B cell (primary cell): ENCODE measurements around the gene ERCC4. TPM values are rescaled to one million over a fixed set of nuclear protein-coding genes. Genes with fewer than 3 reads are reported as not detected.

Experiments
- ATAC-seq: fragments of 200-7000 bp; cut with Tn5 transposase; one replicate; pipeline ENCODE4 v1.10.0; 2021; ENCODE audit warnings: low read depth, mild to moderate bottlenecking, moderate number of reproducible peaks, moderate library complexity
- CTCF ChIA-PET: fragments of 350-600 bp; sonication (Branson Sonifier 250); formaldehyde crosslinking; loops from one replicate; lab custom pipeline; 2021; ENCODE audit warnings: antibody characterized with exemption, inconsistent platforms; lab: Charles Lee
- POLR2A ChIA-PET: fragments of 350-600 bp; sonication (Branson Sonifier 250); formaldehyde crosslinking; loops from one replicate; lab custom pipeline; 2021; ENCODE audit warnings: antibody characterized with exemption; lab: Charles Lee
- DNase-seq: peaks from one replicate; pipeline ENCODE4 v3.0.0; 2013
- H2AFZ ChIP-seq: 2 replicates; pipeline ENCODE4 v1.6.1; 2012; ENCODE audit warnings: mild to moderate bottlenecking, low read depth, low read length; ENCODE audit not compliant: insufficient read depth, poor library complexity, severe bottlenecking
- H3K27ac ChIP-seq, 2 donors: 1 replicate in 1 of 2; 2 replicates in 1 of 2; pipeline ENCODE4 v1.5.1; 2012 to 2013; ENCODE audit warnings: low read length in 2 of 2, mild to moderate bottlenecking in 2 of 2, moderate library complexity in 1 of 2
- H3K27me3 ChIP-seq, 4 experiments: fragments of 200-600 bp in 1 of 4; sonication (generic) in 1 of 4; replicated peaks in 1 of 4; 1 replicate in 2 of 4; 2 replicates in 2 of 4; pipeline versions ENCODE4 v1.6.1 to v1.7.0; 2013 to 2016; ENCODE audit warnings: low read length in 3 of 4, mild to moderate bottlenecking in 2 of 4, mixed read lengths in 1 of 4, moderate library complexity in 1 of 4; ENCODE audit not compliant: insufficient read depth in 4 of 4, control insufficient read depth in 3 of 4; ENCODE audit errors: control extremely low read depth in 1 of 4
- H3K36me3 ChIP-seq, 2 experiments: replicated peaks in 1 of 2; 1 replicate in 1 of 2; 2 replicates in 1 of 2; pipeline versions ENCODE4 v1.6.1 to v1.7.1; 2013; ENCODE audit warnings: low read length in 1 of 2; ENCODE audit not compliant: insufficient read depth in 2 of 2, control insufficient read depth in 1 of 2; ENCODE audit errors: control extremely low read depth in 1 of 2, extremely low read depth in 1 of 2
- H3K4me1 ChIP-seq, 2 donors: fragments of 200-600 bp in 1 of 2; sonication (generic) in 1 of 2; 1 replicate in 1 of 2; 2 replicates in 1 of 2; pipeline versions ENCODE4 v1.5.1 to v1.6.1; 2013 to 2017; ENCODE audit warnings: low read length in 2 of 2; ENCODE audit not compliant: control insufficient read depth in 2 of 2, insufficient read depth in 2 of 2
- H3K4me2 ChIP-seq: replicated peaks from 2 replicates; pipeline ENCODE3; 2012; ENCODE audit warnings: mild to moderate bottlenecking, low read depth, low read length; ENCODE audit not compliant: poor library complexity, severe bottlenecking
- H3K4me3 ChIP-seq, 5 experiments: fragments of 200-600 bp in 1 of 5; sonication (generic) in 1 of 5; 1 replicate in 3 of 5; 2 replicates in 2 of 5; pipeline versions ENCODE4 v1.5.1 to v1.7.0; 2011 to 2016; ENCODE audit warnings: low read length in 4 of 5, mild to moderate bottlenecking in 4 of 5, low read depth in 2 of 5, control low read depth in 1 of 5, moderate library complexity in 1 of 5; ENCODE audit not compliant: insufficient read depth in 1 of 5; ENCODE audit errors: control extremely low read depth in 1 of 5, extremely low read depth in 1 of 5
- H3K79me2 ChIP-seq: fragments of 200-600 bp; sonication (generic); one replicate; pipeline ENCODE4 v1.6.0; 2016; ENCODE audit warnings: low read length; ENCODE audit not compliant: control insufficient read depth, insufficient read depth
- H3K9ac ChIP-seq: fragments of 200-600 bp; sonication (generic); 2 replicates; pipeline ENCODE4 v1.6.1; 2017; ENCODE audit warnings: mild to moderate bottlenecking, low read length, moderate library complexity
- H3K9me3 ChIP-seq, 3 donors: one replicate each; pipeline versions ENCODE4 v1.6.1 to v1.7.1; 2013; ENCODE audit warnings: low read length in 2 of 3; ENCODE audit not compliant: control insufficient read depth in 2 of 3, insufficient read depth in 1 of 3; ENCODE audit errors: control extremely low read depth in 1 of 3
- H4K20me1 ChIP-seq: 2 replicates; pipeline ENCODE4 v1.6.0; 2012; ENCODE audit warnings: mild to moderate bottlenecking, low read length; ENCODE audit not compliant: insufficient read depth, control insufficient read depth, poor library complexity, severe bottlenecking
- H3K27ac Mint-ChIP-seq: one replicate; pipeline ENCODE4 v1.8.0; 2021; ENCODE audit warnings: mixed read lengths
- H3K27me3 Mint-ChIP-seq: one replicate; pipeline ENCODE4 v1.8.0; 2021; ENCODE audit warnings: mixed read lengths
- H3K4me1 Mint-ChIP-seq: one replicate; pipeline ENCODE4 v1.8.0; 2021; ENCODE audit warnings: mixed read lengths
- H3K4me3 Mint-ChIP-seq: one replicate; pipeline ENCODE4 v1.8.0; 2021; ENCODE audit warnings: mixed read lengths
- H3K9me3 Mint-ChIP-seq: one replicate; pipeline ENCODE4 v1.8.0; 2022; ENCODE audit warnings: mixed read lengths; ENCODE audit not compliant: insufficient read depth
- EZH2 ChIP-seq: IDR thresholded peaks from 2 replicates; pipeline ENCODE4 v1.6.1; 2012; ENCODE audit warnings: borderline replicate concordance, low read depth, mild to moderate bottlenecking, moderate library complexity, low read length; ENCODE audit not compliant: insufficient read depth, poor library complexity, severe bottlenecking
- WGBS: methylation state at CpG from one replicate; pipeline ENCODE4 v1.1.5; 2013; ENCODE audit warnings: missing lambda C conversion rate; ENCODE audit not compliant: insufficient coverage; 5-methylcytosine and 5-hydroxymethylcytosine counted together
- intact Hi-C: fragments of 100-400 bp; cut with micrococcal nuclease; formaldehyde crosslinking; loops from one replicate; pipeline ENCODE4 v1.10.0; 2022
- polyA plus RNA-seq: library from polyadenylated mRNA; depleted of rRNA; stranded (reverse); fragments of >200 nt; gene quantifications from 2 replicates; pipeline ENCODE4 v1.2.3, GENCODE V29; 2012
- total RNA-seq, 2 donors: library from RNA; stranded (reverse); fragments of 120-200 nt in 1 of 2; gene quantifications; 1 replicate in 1 of 2; 2 replicates in 1 of 2; pipeline versions ENCODE4 v1.2.3 to v1.2.4, GENCODE V29; 2013 to 2022
- TF ChIP-seq, protein P1 (sequence below): fragments of 200-600 bp; IDR thresholded peaks from one replicate; pipeline ENCODE4 v1.8.0; 2022; ENCODE audit warnings: antibody characterized with exemption, mild to moderate bottlenecking

ERCC4 gene
- total and polyA plus RNA-seq, 2 donors (not counting 1 experiment from before 2014, with no cell fraction given) = 1.0 to 11.9 TPM

DNA sequence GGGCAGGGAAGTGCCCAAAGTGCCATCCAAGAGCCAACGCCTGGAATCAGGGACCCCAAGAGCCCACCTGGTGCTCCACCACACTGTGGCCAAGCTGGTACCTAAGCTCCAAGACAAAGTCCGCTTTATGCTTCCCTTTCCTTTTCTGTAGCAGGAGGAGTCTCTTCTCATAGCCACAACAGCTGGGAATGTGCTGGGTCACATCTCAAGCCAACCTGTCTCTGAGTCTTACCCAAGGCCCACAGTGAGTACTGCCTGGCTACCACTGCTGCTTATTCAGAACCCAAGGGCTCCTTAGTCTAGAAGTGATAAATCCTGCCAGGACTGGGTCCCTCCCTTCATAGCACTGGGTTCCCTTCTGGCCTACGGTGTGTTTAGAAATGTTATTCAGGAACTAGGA, 49.8 kb downstream of the ERCC4 start:
- H3K27me3 ChIP-seq = peaks cover 0 to 3% (median 0%) of the 10 kb centered on the region in 4 experiments
- H3K4me1 Mint-ChIP-seq = no peaks in the 10 kb centered on the region
- ChIA-PET CTCF (interaction anchor here (0.9 to 1.6 kb wide), 3 partner anchors 8 to 260 kb away, joined by 3 to 4 read pairs (median 3); no protein-coding TSS in a partner anchor), POLR2A (no interaction called here)
- no peaks in the 10 kb centered on the region for H3K9me3 ChIP-seq
- DNase-seq (no peak), ATAC-seq (no peak)
- no peak overlapping the region for H3K9ac ChIP-seq
- peaks cover 3% of the 10 kb centered on the region for H3K9me3 Mint-ChIP-seq
- no peak overlapping the region for H3K27ac ChIP-seq
- intact Hi-C loops = no loop called here
- peaks cover 15% of the 10 kb centered on the region for H3K27me3 Mint-ChIP-seq
- no peaks in the 10 kb centered on the region for H3K36me3 ChIP-seq
- TF ChIP-seq, protein P1, sequence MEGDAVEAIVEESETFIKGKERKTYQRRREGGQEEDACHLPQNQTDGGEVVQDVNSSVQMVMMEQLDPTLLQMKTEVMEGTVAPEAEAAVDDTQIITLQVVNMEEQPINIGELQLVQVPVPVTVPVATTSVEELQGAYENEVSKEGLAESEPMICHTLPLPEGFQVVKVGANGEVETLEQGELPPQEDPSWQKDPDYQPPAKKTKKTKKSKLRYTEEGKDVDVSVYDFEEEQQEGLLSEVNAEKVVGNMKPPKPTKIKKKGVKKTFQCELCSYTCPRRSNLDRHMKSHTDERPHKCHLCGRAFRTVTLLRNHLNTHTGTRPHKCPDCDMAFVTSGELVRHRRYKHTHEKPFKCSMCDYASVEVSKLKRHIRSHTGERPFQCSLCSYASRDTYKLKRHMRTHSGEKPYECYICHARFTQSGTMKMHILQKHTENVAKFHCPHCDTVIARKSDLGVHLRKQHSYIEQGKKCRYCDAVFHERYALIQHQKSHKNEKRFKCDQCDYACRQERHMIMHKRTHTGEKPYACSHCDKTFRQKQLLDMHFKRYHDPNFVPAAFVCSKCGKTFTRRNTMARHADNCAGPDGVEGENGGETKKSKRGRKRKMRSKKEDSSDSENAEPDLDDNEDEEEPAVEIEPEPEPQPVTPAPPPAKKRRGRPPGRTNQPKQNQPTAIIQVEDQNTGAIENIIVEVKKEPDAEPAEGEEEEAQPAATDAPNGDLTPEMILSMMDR = no peak
- TF ChIP-seq EZH2 = no peak
- WGBS = 90% methylated on average over 3 of the region's 3 CpGs
- no peaks in the 10 kb centered on the region for H3K4me1 ChIP-seq
- H3K79me2 ChIP-seq = no peaks in the 10 kb centered on the region
- H2AFZ ChIP-seq = no peak overlapping the region
- H3K27ac Mint-ChIP-seq = no peak overlapping the region
- no peak overlapping the region for H3K4me2 ChIP-seq
- no peak overlapping the region for H3K4me3 Mint-ChIP-seq
- H4K20me1 ChIP-seq = no peaks in the 10 kb centered on the region
- no peak overlapping the region for H3K4me3 ChIP-seq

DNA sequence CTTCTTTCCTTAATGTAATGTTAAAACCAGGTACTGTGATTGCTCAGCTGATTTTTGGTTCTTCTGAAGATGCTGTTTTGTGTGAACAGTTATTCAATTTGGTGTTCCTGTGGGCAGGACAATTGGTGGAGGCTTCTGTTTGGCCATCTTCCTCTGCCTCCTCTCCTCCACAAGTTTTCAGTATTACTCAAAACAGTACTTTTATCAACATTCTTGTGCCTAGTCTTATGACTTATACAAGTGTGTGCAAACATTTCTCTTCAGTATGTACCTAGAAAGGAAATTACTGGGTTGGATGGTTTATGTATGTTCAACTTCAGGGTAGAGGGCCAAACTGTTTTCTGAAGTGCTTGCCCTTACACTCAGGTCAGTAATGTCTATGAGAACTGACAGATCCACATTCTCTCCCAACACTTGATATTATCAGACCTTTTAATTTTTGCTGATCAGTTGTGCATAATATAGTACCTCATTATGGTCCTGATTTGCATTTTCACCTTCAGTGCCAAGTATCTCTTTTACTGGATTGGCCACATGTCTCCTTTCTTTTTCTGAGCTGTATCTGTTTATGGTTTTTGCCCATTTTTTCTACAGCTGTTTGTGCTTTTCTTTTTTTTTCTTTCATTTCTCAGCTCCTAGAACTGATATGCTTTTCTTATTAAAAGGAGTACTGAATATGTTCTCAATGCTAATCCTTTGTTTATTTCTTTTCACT, 50.9 kb downstream of the ERCC4 start:
- no peak overlapping the region for H3K4me3 Mint-ChIP-seq
- intact Hi-C loops = no loop called here
- peaks cover 15% of the 10 kb centered on the region for H3K27me3 Mint-ChIP-seq
- POLR2A ChIA-PET = no interaction called here
- ATAC-seq (no peak), DNase-seq (no peak)
- H2AFZ ChIP-seq = no peak overlapping the region
- H3K9ac ChIP-seq = no peak overlapping the region
- no peak overlapping the region for H3K27ac ChIP-seq
- no peak overlapping the region for H3K27ac Mint-ChIP-seq
- no peaks in the 10 kb centered on the region for H3K4me1 Mint-ChIP-seq
- no peak for TF ChIP-seq EZH2
- TF ChIP-seq, protein P1 = no peak
- no peak overlapping the region for H3K4me3 ChIP-seq
- CTCF ChIA-PET = interaction anchor here (0.6 to 2.5 kb wide), 2 partner anchors 51 to 558 kb away, joined by 3 to 8 read pairs; partner anchors contain the start of gene ERCC4
- H3K27me3 ChIP-seq = peaks cover 0 to 3% (median 0%) of the 10 kb centered on the region in 4 experiments
- H4K20me1 ChIP-seq = no peaks in the 10 kb centered on the region
- peaks cover 3% of the 10 kb centered on the region for H3K9me3 Mint-ChIP-seq
- H3K9me3 ChIP-seq = no peaks in the 10 kb centered on the region
- no peaks in the 10 kb centered on the region for H3K79me2 ChIP-seq
- H3K4me1 ChIP-seq = no peaks in the 10 kb centered on the region
- H3K4me2 ChIP-seq = no peak overlapping the region
- no peaks in the 10 kb centered on the region for H3K36me3 ChIP-seq
